ENCODE measurements around the gene THBS1.

Gene THBS1

GRCh38 chr15:39605146-39605545 is 24.3 kb downstream of the THBS1 start:
- DNase-seq (ENCODE audit: low read depth, low spot score) = no peak

- no peak for DNase-seq (ENCODE audit: low read depth, low spot score)
Measured at GRCh38 chr15:39608185-39609139, 27.6 kb downstream of the THBS1 start.

GRCh38 chr15:39609166-39609916 is 28.5 kb downstream of the THBS1 start:
- no peak for DNase-seq (ENCODE audit: low read depth, low spot score)

- DNase-seq (ENCODE audit: low read depth, low spot score) = no peak
Measured at GRCh38 chr15:39610665-39611064, 29.8 kb downstream of the THBS1 start.

GRCh38 chr15:39613271-39613670 is 32.4 kb downstream of the THBS1 start:
- DNase-seq (ENCODE audit: low read depth, low spot score) = no peak

- no peak for DNase-seq (ENCODE audit: low read depth, low spot score)
Measured at GRCh38 chr15:39613861-39614260, 33.0 kb downstream of the THBS1 start.

GRCh38 chr15:39616731-39617455 is 36.0 kb downstream of the THBS1 start:
- no peak for DNase-seq (ENCODE audit: low read depth, low spot score)

GRCh38 chr15:39618063-39618823 is 37.4 kb downstream of the THBS1 start:
- DNase-seq (ENCODE audit: low read depth, low spot score) = no peak

- DNase-seq (ENCODE audit: low read depth, low spot score) = no peak
Measured at GRCh38 chr15:39621210-39621609, 40.3 kb downstream of the THBS1 start.

GRCh38 chr15:39621976-39622375 is 41.1 kb downstream of the THBS1 start:
- DNase-seq (ENCODE audit: low read depth, low spot score) = no peak

- no peak for DNase-seq (ENCODE audit: low read depth, low spot score)
Measured at GRCh38 chr15:39622660-39623516, 42.0 kb downstream of the THBS1 start.

- no peak for DNase-seq (ENCODE audit: low read depth, low spot score)
Measured at GRCh38 chr15:39623529-39623931, 42.7 kb downstream of the THBS1 start.

GRCh38 chr15:39624806-39625205 is 43.9 kb downstream of the THBS1 start:
- DNase-seq (ENCODE audit: low read depth, low spot score) = peak; percentile 86

- DNase-seq (ENCODE audit: low read depth, low spot score) = no peak
Measured at GRCh38 chr15:39625451-39625850, 44.6 kb downstream of the THBS1 start.

- DNase-seq (ENCODE audit: low read depth, low spot score) = no peak
Measured at GRCh38 chr15:39625856-39626255, 45.0 kb downstream of the THBS1 start.

GRCh38 chr15:39627451-39628143 is 46.7 kb downstream of the THBS1 start:
- no peak for DNase-seq (ENCODE audit: low read depth, low spot score)

- DNase-seq (ENCODE audit: low read depth, low spot score) = no peak
Measured at GRCh38 chr15:39628144-39628508, 47.2 kb downstream of the THBS1 start.

- DNase-seq (ENCODE audit: low read depth, low spot score) = no peak
Measured at GRCh38 chr15:39628546-39629257, 47.8 kb downstream of the THBS1 start.

GRCh38 chr15:39629371-39629770 is 48.5 kb downstream of the THBS1 start:
- no peak for DNase-seq (ENCODE audit: low read depth, low spot score)

Measured in astrocyte of the hippocampus (primary cell).